Tibial artery (tissue), 4 donors: ENCODE measurements around the gene METTL16.

Experiments
- DNase-seq, 2 donors: peaks; one replicate each; pipeline ENCODE4 v3.0.0-alpha.2; 2019
- H3K27ac ChIP-seq, 2 donors: fragments of 200-600 bp; sonication (generic) in 1 of 2; 1 replicate in 1 of 2; 2 replicates in 1 of 2; pipeline ENCODE4 v1.5.1; 2018 to 2019; ENCODE audit warnings: mild to moderate bottlenecking in 1 of 2
- H3K27me3 ChIP-seq, 2 donors: fragments of 200-600 bp; sonication (generic) in 1 of 2; one replicate each; pipeline versions ENCODE4 v1.5.1 to v1.6.0; 2016 to 2019
- H3K36me3 ChIP-seq, 3 donors: fragments of 200-600 bp; sonication (generic) in 2 of 3; one replicate each; pipeline ENCODE4 v1.5.1; 2016 to 2019; ENCODE audit warnings: mild to moderate bottlenecking in 2 of 3
- H3K4me1 ChIP-seq, 4 donors: fragments of 200-600 bp; sonication (generic) in 2 of 4; 1 replicate in 3 of 4; 2 replicates in 1 of 4; pipeline ENCODE4 v1.5.1; 2016 to 2019
- H3K4me3 ChIP-seq, 2 donors: fragments of 200-600 bp; sonication (generic) in 1 of 2; 1 replicate in 1 of 2; 2 replicates in 1 of 2; pipeline ENCODE4 v1.5.1; 2018 to 2019; ENCODE audit warnings: mild to moderate bottlenecking in 2 of 2
- H3K9me3 ChIP-seq, 3 donors: fragments of 200-600 bp; sonication (generic) in 1 of 3; one replicate each; pipeline ENCODE4 v1.5.1; 2016 to 2019
- CTCF ChIP-seq, 2 experiments: fragments of 200-600 bp in 1 of 2; fragments of 450-650 bp in 1 of 2; IDR thresholded peaks; one replicate each; pipeline ENCODE4 v1.5.1; 2017 to 2019; ENCODE audit warnings: antibody characterized with exemption in 2 of 2, mild to moderate bottlenecking in 1 of 2, moderate library complexity in 1 of 2
- intact Hi-C: fragments of 100-400 bp; cut with DNase I; formaldehyde crosslinking; loops from one replicate; pipeline ENCODE4 v1.15.0; 2023; ENCODE audit warnings: low total_unique reads

METTL16 gene

GRCh38 chr17:2466931-2467330, 44.8 kb downstream of the METTL16 start:
- no peak for TF ChIP-seq CTCF (IDR thresholded peaks at IDR 0.05)
- H3K4me1 ChIP-seq, result no peaks in the 10 kb centered on the region
- no peak for DNase-seq
- H3K9me3 ChIP-seq, result no peaks in the 10 kb centered on the region
- intact Hi-C loops, result no loop called here
- H3K27me3 ChIP-seq, result no peaks in the 10 kb centered on the region
- no peak overlapping the region for H3K27ac ChIP-seq
- peaks cover 54 to 88% (median 62%) of the 10 kb centered on the region in 3 donors for H3K36me3 ChIP-seq
- H3K4me3 ChIP-seq, result no peak overlapping the region

- peaks cover 0 to 11% (median 8%) of the 10 kb centered on the region in 4 donors for H3K4me1 ChIP-seq
- peaks cover 38 to 90% (median 57%) of the 10 kb centered on the region in 3 donors for H3K36me3 ChIP-seq
- no peak for TF ChIP-seq CTCF (IDR thresholded peaks at IDR 0.05)
- H3K27ac ChIP-seq, result no peak overlapping the region
- intact Hi-C loops, result no loop called here
- H3K27me3 ChIP-seq, result no peaks in the 10 kb centered on the region
- no peak overlapping the region for H3K4me3 ChIP-seq
- no peak for DNase-seq
- H3K9me3 ChIP-seq, result no peaks in the 10 kb centered on the region
Measured at GRCh38 chr17:2462481-2462880, 49.2 kb downstream of the METTL16 start.

GRCh38 chr17:2459917-2460271, 51.8 kb downstream of the METTL16 start:
- intact Hi-C loops, result no loop called here
- peaks cover 0 to 11% (median 8%) of the 10 kb centered on the region in 4 donors for H3K4me1 ChIP-seq
- no peak for DNase-seq
- H3K4me3 ChIP-seq, result no peak overlapping the region
- peaks cover 27 to 88% (median 55%) of the 10 kb centered on the region in 3 donors for H3K36me3 ChIP-seq
- no peaks in the 10 kb centered on the region for H3K9me3 ChIP-seq
- H3K27me3 ChIP-seq, result no peaks in the 10 kb centered on the region
- H3K27ac ChIP-seq, result peak overlapping the region in 1 of 2 donors; percentile 58
- no peak for TF ChIP-seq CTCF (IDR thresholded peaks at IDR 0.05)

- no peak for TF ChIP-seq CTCF (IDR thresholded peaks at IDR 0.05)
- Histone ChIP-seq H3K27ac (no peak overlapping the region), H3K9me3 (no peaks in the 10 kb centered on the region), H3K27me3 (no peaks in the 10 kb centered on the region), H3K4me3 (no peak overlapping the region), H3K36me3 (peaks cover 15 to 82% (median 38%) of the 10 kb centered on the region in 3 donors), H3K4me1 (peaks cover 0 to 11% (median 8%) of the 10 kb centered on the region in 4 donors)
- no peak for DNase-seq
- intact Hi-C loops, result no loop called here
Measured at GRCh38 chr17:2457913-2458312, 53.8 kb downstream of the METTL16 start.

GRCh38 chr17:2456475-2456874, 55.2 kb downstream of the METTL16 start:
- Histone ChIP-seq H3K9me3 (no peaks in the 10 kb centered on the region), H3K4me1 (peaks cover 0 to 11% (median 8%) of the 10 kb centered on the region in 4 donors), H3K27ac (no peak overlapping the region), H3K36me3 (peaks cover under 1 to 72% (median 31%) of the 10 kb centered on the region in 3 donors), H3K27me3 (no peaks in the 10 kb centered on the region), H3K4me3 (no peak overlapping the region)
- no peak for DNase-seq
- no peak for TF ChIP-seq CTCF (IDR thresholded peaks at IDR 0.05)
- intact Hi-C loops, result no loop called here

- Histone ChIP-seq H3K27ac (no peak overlapping the region), H3K9me3 (no peaks in the 10 kb centered on the region), H3K4me1 (peaks cover 0 to 11% (median 8%) of the 10 kb centered on the region in 4 donors), H3K27me3 (no peaks in the 10 kb centered on the region), H3K4me3 (no peak overlapping the region), H3K36me3 (peaks cover 0 to 67% (median 28%) of the 10 kb centered on the region in 3 donors)
- TF ChIP-seq CTCF (IDR thresholded peaks at IDR 0.05), result no peak
- intact Hi-C loops, result no loop called here
- no peak for DNase-seq
Measured at GRCh38 chr17:2455956-2456355, 55.7 kb downstream of the METTL16 start.
